OCI-LY1 (cell line): ENCODE results near the gene SPAST.

Source experiments
- EZH2 ChIP-seq: fragments of 200-600 bp; sonication (generic), shearing (Covaris generic); IDR thresholded peaks from 2 replicates; pipeline ENCODE4 v1.8.0; 2017; ENCODE audit warnings: borderline replicate concordance, mixed run types, mild to moderate bottlenecking, antibody characterized with exemption, low read length, moderate library complexity, mixed read lengths
- TF ChIP-seq, protein P1 (sequence below): fragments of 200-600 bp; sonication (generic), shearing (Covaris generic); IDR thresholded peaks from 2 replicates; pipeline ENCODE4 v1.5.1; 2017; ENCODE audit warnings: mild to moderate bottlenecking, antibody characterized with exemption, low read length, moderate library complexity, mixed read lengths

DNA sequence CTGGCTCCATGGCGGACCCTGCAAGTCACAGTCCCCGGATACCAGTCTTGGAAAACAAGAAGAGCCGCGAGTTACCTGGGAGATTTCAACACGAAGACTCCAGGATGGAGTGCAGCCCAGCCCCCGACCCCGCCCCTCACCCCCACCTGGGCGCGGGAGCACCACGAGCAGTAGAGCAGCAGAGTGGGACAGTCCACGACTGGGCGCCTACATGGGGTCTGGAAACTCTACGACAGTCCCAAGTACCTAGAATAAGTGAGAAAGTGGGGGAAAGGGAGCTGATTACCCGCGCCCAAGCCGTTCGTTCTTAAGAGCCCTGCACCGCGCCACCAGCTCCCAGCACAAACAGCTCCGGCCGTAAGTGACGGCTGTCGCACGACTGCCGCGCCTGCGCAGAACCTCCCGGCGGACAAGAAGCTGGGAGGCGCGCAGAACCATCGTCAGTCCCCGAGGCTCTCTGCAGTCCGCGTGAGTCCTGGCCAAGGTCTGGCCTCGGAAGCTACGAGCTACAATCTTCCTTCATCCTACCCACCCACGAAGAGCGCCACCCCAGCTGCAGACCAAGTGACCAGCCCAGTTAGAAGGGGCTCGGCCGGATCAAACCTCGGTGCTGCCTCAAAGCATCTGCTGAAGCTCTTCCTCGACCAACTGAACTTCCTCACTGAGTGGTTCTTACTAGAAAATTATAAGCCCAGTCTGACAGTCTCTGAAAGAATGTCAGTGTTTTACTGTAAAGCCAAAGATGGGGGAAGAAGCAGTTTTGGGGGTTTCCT is 23.7 kb upstream of the SPAST start, which contains the start of gene DPY30:
- TF ChIP-seq, protein P1, sequence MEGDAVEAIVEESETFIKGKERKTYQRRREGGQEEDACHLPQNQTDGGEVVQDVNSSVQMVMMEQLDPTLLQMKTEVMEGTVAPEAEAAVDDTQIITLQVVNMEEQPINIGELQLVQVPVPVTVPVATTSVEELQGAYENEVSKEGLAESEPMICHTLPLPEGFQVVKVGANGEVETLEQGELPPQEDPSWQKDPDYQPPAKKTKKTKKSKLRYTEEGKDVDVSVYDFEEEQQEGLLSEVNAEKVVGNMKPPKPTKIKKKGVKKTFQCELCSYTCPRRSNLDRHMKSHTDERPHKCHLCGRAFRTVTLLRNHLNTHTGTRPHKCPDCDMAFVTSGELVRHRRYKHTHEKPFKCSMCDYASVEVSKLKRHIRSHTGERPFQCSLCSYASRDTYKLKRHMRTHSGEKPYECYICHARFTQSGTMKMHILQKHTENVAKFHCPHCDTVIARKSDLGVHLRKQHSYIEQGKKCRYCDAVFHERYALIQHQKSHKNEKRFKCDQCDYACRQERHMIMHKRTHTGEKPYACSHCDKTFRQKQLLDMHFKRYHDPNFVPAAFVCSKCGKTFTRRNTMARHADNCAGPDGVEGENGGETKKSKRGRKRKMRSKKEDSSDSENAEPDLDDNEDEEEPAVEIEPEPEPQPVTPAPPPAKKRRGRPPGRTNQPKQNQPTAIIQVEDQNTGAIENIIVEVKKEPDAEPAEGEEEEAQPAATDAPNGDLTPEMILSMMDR, result no peak
- TF ChIP-seq EZH2, result no peak
